Transverse colon (tissue), 4 donors: Measurements from ENCODE around the gene KCNJ11. TPM values are rescaled to one million over a fixed set of nuclear protein-coding genes. Genes with fewer than 3 reads are reported as not detected.

Experiments
- DNase-seq: peaks from one replicate; pipeline ENCODE4 v3.0.0-alpha.2; 2019
- H3K27ac ChIP-seq, 4 donors: fragments of 200-600 bp; sonication (generic); 2 replicates each; pipeline ENCODE4 v1.5.1; 2016 to 2018; ENCODE audit warnings: inconsistent platforms in 4 of 4
- H3K27me3 ChIP-seq: fragments of 200-600 bp; sonication (generic); 2 replicates; pipeline ENCODE4 v1.5.1; 2017; ENCODE audit warnings: inconsistent platforms
- H3K36me3 ChIP-seq, 4 donors: fragments of 200-600 bp; sonication (generic); 2 replicates each; pipeline ENCODE4 v1.5.1; 2017 to 2019; ENCODE audit warnings: inconsistent platforms in 4 of 4
- H3K4me1 ChIP-seq, 4 donors: fragments of 200-600 bp; sonication (generic); 2 replicates each; pipeline ENCODE4 v1.5.1; 2017 to 2020; ENCODE audit warnings: inconsistent platforms in 4 of 4
- H3K4me3 ChIP-seq, 4 donors: fragments of 200-600 bp; sonication (generic); 1 replicate in 1 of 4; 2 replicates in 3 of 4; pipeline versions ENCODE4 v1.5.1 to v1.6.1; 2017 to 2019; ENCODE audit warnings: inconsistent platforms in 4 of 4
- H3K9me3 ChIP-seq, 2 donors: fragments of 200-600 bp; sonication (generic); 2 replicates each; pipeline ENCODE4 v1.5.1; 2017 to 2019; ENCODE audit warnings: inconsistent platforms in 2 of 2
- CTCF ChIP-seq, 5 experiments: fragments of 200-600 bp in 3 of 5; fragments of 450-650 bp in 2 of 5; sonication (generic) in 3 of 5; IDR thresholded peaks; 1 replicate in 2 of 5; 2 replicates in 3 of 5; pipeline ENCODE4 v1.5.1; 2016 to 2017; ENCODE audit warnings: antibody characterized with exemption in 5 of 5, inconsistent platforms in 3 of 5, mild to moderate bottlenecking in 2 of 5, moderate library complexity in 1 of 5
- EP300 ChIP-seq: sonication (generic); formaldehyde crosslinking; IDR thresholded peaks from one replicate; pipeline ENCODE4 v1.6.1; 2017; ENCODE audit warnings: antibody characterized with exemption, low read depth
- POLR2A ChIP-seq: fragments of 450-650 bp; IDR thresholded peaks from one replicate; pipeline ENCODE4 v1.6.1; 2016; ENCODE audit warnings: antibody characterized with exemption, mild to moderate bottlenecking, moderate library complexity
- POLR2AphosphoS5 ChIP-seq, 3 donors: sonication (generic); formaldehyde crosslinking; IDR thresholded peaks; one replicate each; pipeline ENCODE4 v1.6.1; 2016; ENCODE audit warnings: antibody characterized with exemption in 3 of 3
- WGBS, 2 donors: methylation state at CpG; one replicate each; pipeline ENCODE4 v1.1.5; 2018; ENCODE audit warnings: low coverage in 1 of 2; 5-methylcytosine and 5-hydroxymethylcytosine counted together
- in situ Hi-C, 4 donors: fragments of 200-750 bp; cut with MboI; loops; one replicate each; pipeline versions ENCODE4 v1.15.0 to v1.15.1; 2017; ENCODE audit warnings: low sequenced_read_pairs in 3 of 4, low pct_ligation_motif_present in 1 of 4, low pct_unique_long_range_greater_than_20kb in 1 of 4
- intact Hi-C: fragments of 100-400 bp; cut with DNase I; formaldehyde crosslinking; loops from one replicate; pipeline ENCODE4 v1.15.1; 2023; ENCODE audit warnings: low total_unique reads
- total RNA-seq, 4 donors: library from RNA; depleted of rRNA; stranded (reverse); fragments of >200 nt; gene quantifications; one replicate each; pipeline ENCODE4 v1.1.0, GENCODE V29; 2016

KCNJ11 gene
- total RNA-seq, 4 donors from 2014 or later, result 1.3 to 135 (median 3.5) TPM; not detected in 1

GRCh38 chr11:17382046-17382728 is 6.3 kb downstream of the KCNJ11 start:
- Histone ChIP-seq H3K27ac (no peak overlapping the region), H3K9me3 (no peaks in the 10 kb centered on the region), H3K36me3 (no peaks in the 10 kb centered on the region), H3K4me1 (no peaks in the 10 kb centered on the region), H3K4me3 (no peak overlapping the region), H3K27me3 (no peaks in the 10 kb centered on the region)
- in situ Hi-C loops (loop anchor here in 3 of 4 donors (5.0 to 10.0 kb wide), 2 partner anchors 123 to 125 kb away; no protein-coding TSS in a partner anchor), intact Hi-C loops (loop anchor here (5.0 kb wide), 1 partner anchor 1315 kb away; no protein-coding TSS in a partner anchor)
- WGBS, 2 donors, result 80% methylated on average over 8 of the region's 8 CpGs; no CpG with 5 or more reads in 1 of the 2 donors
- TF ChIP-seq POLR2AphosphoS5 (IDR thresholded peaks at IDR 0.05), result no peak
- TF ChIP-seq POLR2A, result no peak
- TF ChIP-seq EP300, result no peak
- TF ChIP-seq CTCF (IDR thresholded peaks at IDR 0.05), result no peak
- DNase-seq, result no peak

- Histone ChIP-seq H3K4me3 (no peak overlapping the region), H3K9me3 (no peaks in the 10 kb centered on the region), H3K4me1 (no peaks in the 10 kb centered on the region), H3K27ac (no peak overlapping the region), H3K36me3 (no peaks in the 10 kb centered on the region), H3K27me3 (no peaks in the 10 kb centered on the region)
- intact Hi-C loops (loop anchor here (5.0 kb wide), 1 partner anchor 1314 kb away; no protein-coding TSS in a partner anchor), in situ Hi-C loops (loop anchor here in 3 of 4 donors (5.0 to 10.0 kb wide), 2 partner anchors 124 to 126 kb away; no protein-coding TSS in a partner anchor)
- DNase-seq, result no peak
- 59 to 75% methylated on average over 4 of the region's 4 CpGs for WGBS, 2 donors
- TF ChIP-seq POLR2A (no peak), POLR2AphosphoS5 (IDR thresholded peaks at IDR 0.05) (no peak), EP300 (no peak), CTCF (IDR thresholded peaks at IDR 0.05) (no peak)
These were observed 7.3 kb downstream of the KCNJ11 start for GRCh38 chr11:17381156-17381555.

- no peak for DNase-seq
- intact Hi-C loops (loop anchor here (5.0 kb wide), 1 partner anchor 1312 kb away; no protein-coding TSS in a partner anchor), in situ Hi-C loops (loop anchor here in 3 of 4 donors (5.0 to 10.0 kb wide), 2 partner anchors 125 to 128 kb away; no protein-coding TSS in a partner anchor)
- no peaks in the 10 kb centered on the region for H3K27me3 ChIP-seq
- no peak overlapping the region for H3K27ac ChIP-seq
- no peaks in the 10 kb centered on the region for H3K9me3 ChIP-seq
- WGBS, 2 donors, result 86 to 90% methylated on average over 4 to 7 of the region's 7 CpGs
- no peak overlapping the region for H3K4me3 ChIP-seq
- no peaks in the 10 kb centered on the region for H3K4me1 ChIP-seq
- TF ChIP-seq POLR2A (no peak), CTCF (IDR thresholded peaks at IDR 0.05) (no peak)
- no peaks in the 10 kb centered on the region for H3K36me3 ChIP-seq
These were observed 8.9 kb downstream of the KCNJ11 start for GRCh38 chr11:17379383-17380180.

GRCh38 chr11:17378655-17379054 is 9.8 kb downstream of the KCNJ11 start:
- WGBS, 2 donors, result 70% methylated on average over 2 of the region's 2 CpGs; no CpG with 5 or more reads in 1 of the 2 donors
- H3K4me3 ChIP-seq, result no peak overlapping the region
- TF ChIP-seq CTCF (IDR thresholded peaks at IDR 0.05), result no peak
- no peak for TF ChIP-seq EP300
- no peak for TF ChIP-seq POLR2AphosphoS5 (IDR thresholded peaks at IDR 0.05)
- TF ChIP-seq POLR2A, result no peak
- DNase-seq, result no peak
- intact Hi-C loops, result no loop called here
- H3K9me3 ChIP-seq, result no peaks in the 10 kb centered on the region
- no peak overlapping the region for H3K27ac ChIP-seq
- H3K36me3 ChIP-seq, result peaks cover 0 to 2% (median 0%) of the 10 kb centered on the region in 4 donors
- H3K27me3 ChIP-seq, result no peaks in the 10 kb centered on the region
- in situ Hi-C loops, result no loop called here
- H3K4me1 ChIP-seq, result no peaks in the 10 kb centered on the region
